Measurements from ENCODE around the gene CNOT11.
A peak's percentile ranks its signal among the peaks of the same experiment; 100 is the strongest.
"Not testable (repeated sequence)": the region's sequence is repeated elsewhere in the genome, so short reads cannot be mapped to it uniquely, and the experiment has no call there.

Gene CNOT11

GRCh38 chr2:101238930-101239759 lies 13.5 kb upstream of the CNOT11 start:
- DNase-seq (ENCODE audit: insufficient read length, low spot score) (no peak), FAIRE-seq (no peak)
- no peak for TF ChIP-seq CTCF (IDR thresholded peaks at IDR 0.05; ENCODE audit: insufficient read depth, missing control alignments)

- FAIRE-seq = not testable (repeated sequence)
These were observed 12.9 kb upstream of the CNOT11 start for GRCh38 chr2:101239760-101240118.

GRCh38 chr2:101240694-101241093 lies 12.0 kb upstream of the CNOT11 start:
- not testable (repeated sequence) for FAIRE-seq; DNase-seq (ENCODE audit: insufficient read length, low spot score)
- peak; percentile 44 for TF ChIP-seq CTCF (IDR thresholded peaks at IDR 0.05; ENCODE audit: insufficient read depth, missing control alignments)

More at GRCh38 chr2:101239760-101240118, 12.9 kb upstream of the CNOT11 start:
- DNase-seq (ENCODE audit: insufficient read length, low spot score) = not testable (repeated sequence)

- DNase-seq (ENCODE audit: insufficient read length, low spot score) = no peak
- no peak for FAIRE-seq
- no peak for TF ChIP-seq CTCF (IDR thresholded peaks at IDR 0.05; ENCODE audit: insufficient read depth, missing control alignments)
These were observed 11.5 kb upstream of the CNOT11 start for GRCh38 chr2:101241158-101241557.

- FAIRE-seq; DNase-seq (ENCODE audit: insufficient read length, low spot score): not testable (repeated sequence)
These were observed 8.3 kb upstream of the CNOT11 start for GRCh38 chr2:101244373-101244772.

- DNase-seq (ENCODE audit: insufficient read length, low spot score); FAIRE-seq: not testable (repeated sequence)
These were observed 7.8 kb upstream of the CNOT11 start for GRCh38 chr2:101244899-101245298.

- not testable (repeated sequence) for DNase-seq (ENCODE audit: insufficient read length, low spot score); FAIRE-seq
These were observed 7.2 kb upstream of the CNOT11 start for GRCh38 chr2:101245468-101245867.

GRCh38 chr2:101248756-101249155 lies 3.9 kb upstream of the CNOT11 start:
- not testable (repeated sequence) for FAIRE-seq; DNase-seq (ENCODE audit: insufficient read length, low spot score)

GRCh38 chr2:101249826-101250225 lies 2.9 kb upstream of the CNOT11 start:
- TF ChIP-seq CTCF (IDR thresholded peaks at IDR 0.05; ENCODE audit: insufficient read depth, missing control alignments) = no peak
- DNase-seq (ENCODE audit: insufficient read length, low spot score) = no peak
- FAIRE-seq = no peak

GRCh38 chr2:101251246-101251781 lies 1.4 kb upstream of the CNOT11 start:
- not testable (repeated sequence) for FAIRE-seq; DNase-seq (ENCODE audit: insufficient read length, low spot score)
